Stimulated activated CD8-positive, alpha-beta memory T cell treated with anti-CD3 and anti-CD28 coated beads, Interleukin-7, amount 100 ng/mL, for 1 hour (primary cell): ENCODE results near the gene MEF2C.
"Not testable (repeated sequence)": the region's sequence is repeated elsewhere in the genome, so short reads cannot be mapped to it uniquely, and the experiment has no call there.

Source experiments
- DNase-seq, 2 donors: peaks; one replicate each; pipeline ENCODE4 v3.0.0-alpha.2; 2020; ENCODE audit warnings: low read depth in 2 of 2

The MEF2C gene

GRCh38 chr5:88862547-88863175 is 20.3 kb downstream of the MEF2C start:
- no peak for DNase-seq

DNA sequence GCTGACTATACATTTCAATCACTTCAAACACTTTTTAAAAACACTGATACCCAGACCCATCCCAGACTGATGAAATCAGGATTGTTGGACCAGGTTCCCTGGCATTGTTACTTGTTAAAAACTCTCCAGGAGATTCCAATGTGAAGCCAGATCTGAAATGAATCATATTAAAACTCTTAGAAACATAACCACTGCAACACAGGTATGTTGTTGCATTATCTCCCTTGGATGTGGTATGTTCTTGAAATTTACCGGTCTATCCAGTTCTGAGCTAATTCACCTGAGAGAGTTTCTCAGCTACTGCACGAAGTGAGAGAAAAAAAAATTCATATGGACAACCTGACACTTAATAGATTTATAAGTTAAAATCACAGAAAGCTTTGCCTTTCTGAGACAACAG is 21.8 kb downstream of the MEF2C start:
- DNase-seq = no peak

- DNase-seq = no peak
These were observed 22.5 kb downstream of the MEF2C start for GRCh38 chr5:88860501-88860900.

- no peak for DNase-seq
These were observed 24.6 kb downstream of the MEF2C start for GRCh38 chr5:88858392-88858791.

GRCh38 chr5:88856381-88856780 is 26.6 kb downstream of the MEF2C start:
- not testable (repeated sequence) for DNase-seq

DNA sequence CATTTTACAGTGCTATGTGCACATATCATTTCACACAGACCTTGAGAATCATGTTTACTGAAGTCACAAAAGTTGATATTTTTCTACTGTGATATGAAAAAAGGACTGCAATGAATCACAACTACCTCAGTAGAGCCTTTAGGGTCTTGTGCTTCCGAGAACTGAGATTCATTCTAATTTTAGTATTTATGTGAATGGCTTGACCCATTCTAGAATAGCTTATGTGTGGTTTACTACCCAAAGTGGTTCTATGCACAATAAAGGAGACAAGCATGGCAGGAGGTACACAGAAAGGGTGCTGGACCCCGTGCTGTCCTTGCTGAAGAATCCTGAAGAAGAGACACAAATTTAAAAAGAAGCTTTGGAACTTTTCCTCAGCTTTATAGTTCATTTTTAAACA is 28.2 kb downstream of the MEF2C start:
- no peak for DNase-seq

DNA sequence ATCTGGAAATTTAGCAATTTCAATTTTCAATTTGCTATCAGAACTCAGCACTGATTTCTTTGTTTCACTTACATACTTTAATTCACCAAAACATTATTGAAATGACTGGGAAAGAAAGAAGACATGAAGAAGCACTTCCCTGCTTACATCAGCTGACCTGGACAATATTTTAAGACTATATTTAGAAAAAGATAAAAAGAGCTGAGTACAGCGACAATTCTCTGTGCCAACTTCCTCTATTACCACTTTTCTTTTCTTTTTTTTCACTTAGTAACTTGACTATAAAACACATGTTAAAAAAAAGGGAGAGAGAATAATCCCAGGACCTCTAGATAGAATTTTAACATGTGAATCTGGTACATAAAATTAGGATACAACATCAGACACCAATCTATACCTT is 35.6 kb downstream of the MEF2C start:
- no peak for DNase-seq

DNA sequence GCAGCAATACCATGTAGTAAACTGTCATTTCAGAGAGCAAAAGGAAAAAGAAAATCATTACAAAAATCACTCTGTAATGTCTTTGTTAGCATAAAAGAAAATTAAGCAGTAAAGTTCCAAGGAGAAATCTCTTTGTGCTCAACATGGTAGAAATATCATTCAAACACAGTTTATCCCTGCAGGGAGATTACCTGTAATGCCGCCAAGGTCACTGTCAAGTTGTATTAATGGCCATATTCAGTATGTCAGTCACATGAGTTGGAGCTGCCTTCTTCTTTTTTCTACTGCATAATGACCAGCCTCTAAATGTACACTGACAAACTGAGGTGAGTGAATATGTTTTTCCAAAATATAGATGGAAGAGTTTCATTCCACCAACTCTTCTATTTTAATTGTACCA is 36.5 kb downstream of the MEF2C start:
- DNase-seq = no peak

DNA sequence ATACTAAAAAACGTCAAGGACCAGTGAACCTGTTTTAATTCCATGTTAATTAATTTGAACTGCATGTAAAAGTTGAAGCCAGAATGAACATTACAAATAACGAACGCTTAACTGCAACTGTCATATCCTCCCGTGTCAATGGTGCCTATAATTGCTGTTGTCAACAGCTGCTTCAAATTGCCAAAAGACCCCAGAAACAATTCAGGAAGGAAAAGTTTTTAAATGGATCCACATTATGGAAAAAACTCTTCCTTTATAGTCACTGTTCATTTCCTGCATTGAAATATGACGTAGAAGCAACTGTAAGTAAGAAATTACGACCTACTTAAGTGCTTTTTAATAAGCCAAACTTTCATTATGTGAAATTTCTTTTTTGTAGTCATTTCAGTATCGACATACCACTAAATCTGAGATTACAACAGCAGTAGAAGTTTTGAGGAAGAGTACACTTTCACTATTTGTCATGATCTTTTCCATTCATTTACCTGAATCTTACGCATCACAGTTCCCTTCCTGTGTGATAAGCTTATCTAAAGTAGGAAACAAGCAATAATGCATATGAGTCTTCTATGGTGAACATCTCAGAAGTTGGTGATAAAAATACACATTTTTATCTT is 37.8 kb downstream of the MEF2C start:
- DNase-seq = no peak

GRCh38 chr5:88842784-88843183 is 40.2 kb downstream of the MEF2C start:
- DNase-seq = no peak

GRCh38 chr5:88841212-88841611 is 41.8 kb downstream of the MEF2C start:
- no peak for DNase-seq

DNA sequence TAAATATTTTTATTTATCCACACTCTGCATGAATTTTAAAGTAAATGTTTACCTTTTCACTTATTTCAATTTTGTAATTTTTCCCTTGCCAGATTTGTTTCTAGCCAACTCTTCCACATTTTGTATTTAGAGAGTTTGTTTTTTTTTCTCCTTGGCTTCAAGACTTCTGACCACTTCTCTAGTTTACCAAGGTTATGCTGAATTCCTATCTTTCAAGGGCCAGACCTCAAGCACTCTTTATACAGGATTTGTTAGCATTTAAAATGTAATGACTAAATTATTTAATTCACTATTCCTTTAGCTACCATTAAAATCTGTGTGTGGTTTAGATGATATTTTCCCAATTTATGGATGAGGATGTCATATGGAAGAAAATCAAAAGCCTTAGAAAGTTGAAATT is 42.5 kb downstream of the MEF2C start:
- no peak for DNase-seq

GRCh38 chr5:88839238-88839637 is 43.7 kb downstream of the MEF2C start:
- no peak for DNase-seq

DNA sequence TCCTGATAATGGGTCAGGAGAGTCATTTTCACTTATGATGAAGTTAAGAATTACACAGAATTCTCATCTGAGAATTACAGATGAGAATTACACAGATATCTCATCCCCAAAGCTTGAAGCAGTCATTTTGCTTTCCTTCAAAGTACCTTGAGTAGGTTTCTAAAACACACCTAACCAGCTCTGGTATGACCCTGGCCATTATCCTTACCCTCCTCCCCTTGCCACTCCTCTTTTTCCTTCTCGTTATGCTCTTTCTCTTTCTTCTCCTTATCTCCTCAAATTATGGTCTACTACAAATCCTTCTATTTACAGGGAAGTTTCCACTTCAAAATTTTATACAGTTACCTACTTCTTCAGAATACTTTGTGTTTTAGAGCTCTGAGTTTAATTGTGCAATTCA is 44.5 kb downstream of the MEF2C start:
- no peak for DNase-seq

- no peak for DNase-seq
These were observed 45.2 kb downstream of the MEF2C start for GRCh38 chr5:88837817-88838216.

- no peak for DNase-seq
These were observed 45.8 kb downstream of the MEF2C start for GRCh38 chr5:88837222-88837621.

- no peak for DNase-seq
These were observed 46.7 kb downstream of the MEF2C start for GRCh38 chr5:88836195-88836838.

- DNase-seq = no peak
These were observed 48.5 kb downstream of the MEF2C start for GRCh38 chr5:88834499-88834898.

DNA sequence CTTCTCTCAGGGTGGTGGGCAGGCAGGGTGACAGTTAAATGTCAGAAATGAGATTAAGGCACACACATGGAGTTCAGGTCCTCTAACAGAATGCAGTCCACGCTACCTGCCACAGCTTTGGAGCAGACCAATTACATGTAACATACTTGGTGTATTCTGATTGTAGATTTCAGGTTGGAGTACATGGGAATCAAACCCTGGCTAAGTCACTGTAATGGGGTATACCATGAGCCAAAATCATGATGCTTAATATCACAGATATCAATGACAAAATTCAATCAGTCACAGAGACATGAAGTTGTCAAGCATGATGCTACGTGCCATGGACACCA is 48.9 kb downstream of the MEF2C start:
- DNase-seq = no peak

GRCh38 chr5:88833371-88834130 is 49.4 kb downstream of the MEF2C start:
- DNase-seq = no peak

DNA sequence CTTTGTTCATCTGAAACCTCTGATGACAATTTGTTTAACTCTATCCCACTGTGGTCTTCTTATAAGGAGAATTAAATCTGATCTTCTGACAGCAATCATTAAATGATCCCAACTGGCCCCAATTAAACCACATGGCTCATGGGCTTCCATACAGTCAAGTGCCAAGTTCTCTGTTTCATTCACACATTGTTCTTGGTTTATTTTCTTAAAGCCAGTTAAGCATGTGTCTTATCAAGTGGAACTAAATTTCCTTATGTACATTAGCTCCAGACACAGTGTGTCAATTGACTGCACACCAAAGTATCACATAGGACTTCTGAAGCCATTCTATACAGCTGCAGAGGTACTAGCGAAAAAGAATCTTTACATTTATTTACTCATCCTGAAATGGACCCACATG is 51.2 kb downstream of the MEF2C start:
- no peak for DNase-seq

DNA sequence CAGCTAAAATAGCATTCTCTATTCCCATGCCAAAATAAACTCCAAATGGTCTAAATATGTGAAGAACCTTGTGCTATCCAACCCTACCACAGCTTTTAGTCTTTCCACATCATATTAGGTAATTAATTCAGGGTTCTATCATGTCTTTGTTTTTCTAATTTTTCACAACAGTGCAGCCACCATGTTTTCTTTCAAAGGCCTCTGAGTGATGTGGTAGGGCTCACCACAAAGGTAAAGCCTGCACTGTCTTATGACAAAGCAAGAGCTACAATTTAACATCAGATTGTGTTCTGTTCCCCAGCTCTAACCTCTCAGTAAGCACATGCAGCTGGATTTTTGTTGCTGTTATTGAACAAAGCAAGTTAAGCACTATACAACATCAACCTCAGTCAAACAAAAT is 52.4 kb downstream of the MEF2C start:
- no peak for DNase-seq

- no peak for DNase-seq
These were observed 53.2 kb downstream of the MEF2C start for GRCh38 chr5:88829775-88830174.
